ENCODE results near the gene FHOD1. TPM values are rescaled to one million over a fixed set of nuclear protein-coding genes. Genes with fewer than 3 reads are reported as not detected.

Gene FHOD1
- total RNA-seq, 1 experiment from 2014 or later: 96.4 TPM

GRCh38 chr16:67230809-67231660 lies 16.2 kb downstream of the FHOD1 start:
- Histone ChIP-seq H3K27ac (ENCODE audit: low read depth, low read length, poor library complexity, severe bottlenecking) (no peak overlapping the region), H3K4me3 (ENCODE audit: low read depth, low read length, poor library complexity, severe bottlenecking) (no peak overlapping the region), H3K36me3 (ENCODE audit: insufficient read depth, low read length, poor library complexity, severe bottlenecking) (peaks cover 67% of the 10 kb centered on the region), H3K27me3 (replicated peaks; ENCODE audit: insufficient read depth, low read depth, low read length, poor library complexity) (no peaks in the 10 kb centered on the region), H3K9me3 (ENCODE audit: low read depth, low read length, poor library complexity, severe bottlenecking) (no peaks in the 10 kb centered on the region), H3K4me1 (ENCODE audit: insufficient read depth, low read length, poor library complexity, severe bottlenecking) (peaks cover 14% of the 10 kb centered on the region)
- ChIA-PET CTCF (no interaction called here), POLR2A (ENCODE audit: low non-redundant PET) (interaction anchor here (0.6 kb wide), 1 partner anchor 13 kb away, joined by 3 read pairs; no protein-coding TSS in a partner anchor)
- no TSS peak for BruUV-seq (replicated peaks)
- no peak for DNase-seq (ENCODE audit: low spot score)
- intact Hi-C loops (cut with micrococcal nuclease; ENCODE audit: unreplicated experiment): no loop called here
- TF ChIP-seq EZH2 (IDR thresholded peaks at IDR 0.05; ENCODE audit: borderline replicate concordance, low read depth, low read length, poor library complexity, severe bottlenecking) (no peak), CTCF (conservative IDR thresholded peaks at IDR 0.05; ENCODE audit: low read depth, low read length) (no peak)

GRCh38 chr16:67229906-67230808 lies 17.1 kb downstream of the FHOD1 start:
- Histone ChIP-seq H3K4me3 (ENCODE audit: low read depth, low read length, poor library complexity, severe bottlenecking) (no peak overlapping the region), H3K27ac (ENCODE audit: low read depth, low read length, poor library complexity, severe bottlenecking) (no peak overlapping the region), H3K9me3 (ENCODE audit: low read depth, low read length, poor library complexity, severe bottlenecking) (no peaks in the 10 kb centered on the region), H3K4me1 (ENCODE audit: insufficient read depth, low read length, poor library complexity, severe bottlenecking) (peaks cover 17% of the 10 kb centered on the region), H3K36me3 (ENCODE audit: insufficient read depth, low read length, poor library complexity, severe bottlenecking) (peaks cover 60% of the 10 kb centered on the region), H3K27me3 (replicated peaks; ENCODE audit: insufficient read depth, low read depth, low read length, poor library complexity) (no peaks in the 10 kb centered on the region)
- TF ChIP-seq CTCF (conservative IDR thresholded peaks at IDR 0.05; ENCODE audit: low read depth, low read length) (no peak), EZH2 (IDR thresholded peaks at IDR 0.05; ENCODE audit: borderline replicate concordance, low read depth, low read length, poor library complexity, severe bottlenecking) (no peak)
- ChIA-PET POLR2A (ENCODE audit: low non-redundant PET) (no interaction called here), CTCF (no interaction called here)
- no TSS peak for BruUV-seq (replicated peaks)
- DNase-seq (ENCODE audit: low spot score): no peak
- intact Hi-C loops (cut with micrococcal nuclease; ENCODE audit: unreplicated experiment): no loop called here

- DNase-seq (ENCODE audit: low spot score): no peak
- H3K4me1 ChIP-seq (ENCODE audit: insufficient read depth, low read length, poor library complexity, severe bottlenecking): peaks cover 17% of the 10 kb centered on the region
- H3K36me3 ChIP-seq (ENCODE audit: insufficient read depth, low read length, poor library complexity, severe bottlenecking): peaks cover 51% of the 10 kb centered on the region
- H3K27me3 ChIP-seq (replicated peaks; ENCODE audit: insufficient read depth, low read depth, low read length, poor library complexity): no peaks in the 10 kb centered on the region
- TF ChIP-seq CTCF (conservative IDR thresholded peaks at IDR 0.05; ENCODE audit: low read depth, low read length) (no peak), EZH2 (IDR thresholded peaks at IDR 0.05; ENCODE audit: borderline replicate concordance, low read depth, low read length, poor library complexity, severe bottlenecking) (no peak)
- POLR2A ChIA-PET (ENCODE audit: low non-redundant PET): no interaction called here
- no peaks in the 10 kb centered on the region for H3K9me3 ChIP-seq (ENCODE audit: low read depth, low read length, poor library complexity, severe bottlenecking)
- no peak overlapping the region for H3K4me3 ChIP-seq (ENCODE audit: low read depth, low read length, poor library complexity, severe bottlenecking)
- no TSS peak for BruUV-seq (replicated peaks)
- CTCF ChIA-PET: no interaction called here
- no peak overlapping the region for H3K27ac ChIP-seq (ENCODE audit: low read depth, low read length, poor library complexity, severe bottlenecking)
- intact Hi-C loops (cut with micrococcal nuclease; ENCODE audit: unreplicated experiment): no loop called here
Observed at GRCh38 chr16:67228905-67229304, 18.4 kb downstream of the FHOD1 start.
